ENCODE measurements around the gene SIGMAR1.
"Not testable (repeated sequence)": the region's sequence is repeated elsewhere in the genome, so short reads cannot be mapped to it uniquely, and the experiment has no call there.

SIGMAR1 gene

GRCh38 chr9:34642679-34643078 is 5.1 kb upstream of the SIGMAR1 start:
- peak overlapping the region in 2 of 3 experiments; percentile 56 to 58 for H3K27ac Mint-ChIP-seq
- peaks cover 4% of the 10 kb centered on the region for H3K36me3 Mint-ChIP-seq (ENCODE audit: low read depth)
- peak overlapping the region in 2 of 3 experiments; percentile 30 to 32 for H3K4me3 Mint-ChIP-seq
- peaks cover 28% of the 10 kb centered on the region for H3K4me1 Mint-ChIP-seq
- no peak for TF ChIP-seq CTCF (IDR thresholded peaks at IDR 0.05; ENCODE audit: unreplicated experiment in 3 of 3)
- H3K27me3 Mint-ChIP-seq (ENCODE audit: low read depth), result no peaks in the 10 kb centered on the region
- no peaks in the 10 kb centered on the region for H3K9me3 Mint-ChIP-seq

GRCh38 chr9:34639322-34639721 is 1.7 kb upstream of the SIGMAR1 start:
- H3K27ac Mint-ChIP-seq; H3K27me3 Mint-ChIP-seq (ENCODE audit: low read depth); H3K4me3 Mint-ChIP-seq; H3K9me3 Mint-ChIP-seq; H3K36me3 Mint-ChIP-seq (ENCODE audit: low read depth): not testable (repeated sequence)
- H3K4me1 Mint-ChIP-seq, result peaks cover 24% of the 10 kb centered on the region

- no peaks in the 10 kb centered on the region for H3K9me3 Mint-ChIP-seq
- H3K36me3 Mint-ChIP-seq (ENCODE audit: low read depth), result peaks cover 6% of the 10 kb centered on the region
- H3K27me3 Mint-ChIP-seq (ENCODE audit: low read depth), result peaks cover 7% of the 10 kb centered on the region
- peaks cover 31% of the 10 kb centered on the region for H3K4me1 Mint-ChIP-seq
- H3K4me3 Mint-ChIP-seq, result peak overlapping the region; percentile 87 to 94 (median 91)
- no peak for TF ChIP-seq CTCF (IDR thresholded peaks at IDR 0.05; ENCODE audit: unreplicated experiment in 3 of 3)
- H3K27ac Mint-ChIP-seq, result peak overlapping the region; percentile 77 to 95 (median 94)
These were observed 505 bp upstream of the SIGMAR1 start for GRCh38 chr9:34638138-34638445.

GRCh38 chr9:34636791-34637355 is 714 bp downstream of the SIGMAR1 start:
- Mint-ChIP-seq H3K4me3 (peak overlapping the region; percentile 87 to 94 (median 91)), H3K27ac (peak overlapping the region; percentile 55 to 77 (median 58)), H3K4me1 (peaks cover 31% of the 10 kb centered on the region), H3K27me3 (ENCODE audit: low read depth) (peaks cover 13% of the 10 kb centered on the region), H3K36me3 (ENCODE audit: low read depth) (peaks cover 6% of the 10 kb centered on the region), H3K9me3 (no peaks in the 10 kb centered on the region)
- TF ChIP-seq CTCF (IDR thresholded peaks at IDR 0.05; ENCODE audit: unreplicated experiment in 3 of 3), result no peak

- H3K27ac Mint-ChIP-seq, result no peak overlapping the region
- no peaks in the 10 kb centered on the region for H3K9me3 Mint-ChIP-seq
- H3K4me1 Mint-ChIP-seq, result peaks cover 31% of the 10 kb centered on the region
- H3K36me3 Mint-ChIP-seq (ENCODE audit: low read depth), result peaks cover 6% of the 10 kb centered on the region
- peak overlapping the region; percentile 71 to 80 (median 78) for H3K4me3 Mint-ChIP-seq
- TF ChIP-seq CTCF (IDR thresholded peaks at IDR 0.05; ENCODE audit: unreplicated experiment in 3 of 3), result no peak
- peaks cover 26% of the 10 kb centered on the region for H3K27me3 Mint-ChIP-seq (ENCODE audit: low read depth)
These were observed 2.0 kb downstream of the SIGMAR1 start for GRCh38 chr9:34635556-34635955.

- TF ChIP-seq CTCF (IDR thresholded peaks at IDR 0.05; ENCODE audit: unreplicated experiment in 3 of 3), result no peak
- H3K27ac Mint-ChIP-seq, result peak overlapping the region in 1 of 3 experiments; percentile 49
- H3K4me3 Mint-ChIP-seq, result peak overlapping the region; percentile 56 to 72 (median 72)
- H3K36me3 Mint-ChIP-seq (ENCODE audit: low read depth), result peaks cover 6% of the 10 kb centered on the region
- peaks cover 35% of the 10 kb centered on the region for H3K27me3 Mint-ChIP-seq (ENCODE audit: low read depth)
- H3K4me1 Mint-ChIP-seq, result peaks cover 31% of the 10 kb centered on the region
- no peaks in the 10 kb centered on the region for H3K9me3 Mint-ChIP-seq
These were observed 2.9 kb downstream of the SIGMAR1 start for GRCh38 chr9:34634551-34635248.
